ENCODE results near the gene AAK1. TPM values are rescaled to one million over a fixed set of nuclear protein-coding genes. Genes with fewer than 3 reads are reported as not detected.

Gene AAK1
- total and polyA plus RNA-seq, 10 of the 15 experiments (the other 5 are each of a cell fraction or from before 2014, with no cell fraction given), result 2.9 to 41.4 (median 17.5) TPM

GRCh38 chr2:69495861-69496260 is 147.7 kb downstream of the AAK1 start:
- Histone ChIP-seq H2AFZ (ENCODE audit: control insufficient read depth, low read depth, low read length) (no peak overlapping the region), H3K36me3 (ENCODE audit: control insufficient read depth in 2 of 2, insufficient read depth in 2 of 2, low read length in 1 of 2) (peaks cover 0 to 2% of the 10 kb centered on the region in 2 experiments; a peak in 2 of 4 replicates), H3K9ac (ENCODE audit: control insufficient read depth, insufficient read depth, low read length) (no peak overlapping the region), H3K79me2 (ENCODE audit: control insufficient read depth, insufficient read depth, low read length) (no peaks in the 10 kb centered on the region), H3K4me3 (no peak overlapping the region), H3K27ac (ENCODE audit: control insufficient read depth, insufficient read depth) (no peak overlapping the region), H3K4me2 (ENCODE audit: control insufficient read depth, insufficient read depth) (no peak overlapping the region), H3K27me3 (replicated peaks in 1 of 2; ENCODE audit: control insufficient read depth in 2 of 2, insufficient read depth in 2 of 2, low read length in 1 of 2) (no peaks in the 10 kb centered on the region), H3K9me3 (replicated peaks; ENCODE audit: control insufficient read depth, insufficient read depth, low read length) (no peaks in the 10 kb centered on the region), H4K20me1 (ENCODE audit: control insufficient read depth, insufficient read depth) (no peaks in the 10 kb centered on the region), H3K4me1 (ENCODE audit: control insufficient read depth, insufficient read depth, low read length) (peaks cover 8% of the 10 kb centered on the region)
- in situ Hi-C loops (cut with MboI), result no loop called here
- WGBS (ENCODE audit: insufficient coverage, insufficient replicate concordance, low lambda C conversion rate, missing lambda C conversion rate), result 69% methylated on average over 3 of the region's 3 CpGs
- SMC1A ChIA-PET (ENCODE audit: uncharacterized antibody, unreplicated experiment), result no interaction called here
- RAD21 ChIA-PET (ENCODE audit: unreplicated experiment), result no interaction called here
- no TSS peak for BruUV-seq (replicated peaks)
- POLR2A ChIA-PET, result no interaction called here
- CTCF ChIA-PET, result no interaction called here
- DNase-seq (ENCODE audit: low read depth, low spot score) (no peak), ATAC-seq (no peak), FAIRE-seq (no peak)
- intact Hi-C loops (cut with micrococcal nuclease; ENCODE audit: unreplicated experiment), result no loop called here
- TF ChIP-seq HDGF (IDR thresholded peaks at IDR 0.05), result no peak
- no peak for TF ChIP-seq BCLAF1 (IDR thresholded peaks at IDR 0.05)
- TF ChIP-seq HCFC1 (IDR thresholded peaks at IDR 0.05; ENCODE audit: low read length), result no peak
- no peak for TF ChIP-seq NFIC (IDR thresholded peaks at IDR 0.05; ENCODE audit: low read depth, low read length)

DNA sequence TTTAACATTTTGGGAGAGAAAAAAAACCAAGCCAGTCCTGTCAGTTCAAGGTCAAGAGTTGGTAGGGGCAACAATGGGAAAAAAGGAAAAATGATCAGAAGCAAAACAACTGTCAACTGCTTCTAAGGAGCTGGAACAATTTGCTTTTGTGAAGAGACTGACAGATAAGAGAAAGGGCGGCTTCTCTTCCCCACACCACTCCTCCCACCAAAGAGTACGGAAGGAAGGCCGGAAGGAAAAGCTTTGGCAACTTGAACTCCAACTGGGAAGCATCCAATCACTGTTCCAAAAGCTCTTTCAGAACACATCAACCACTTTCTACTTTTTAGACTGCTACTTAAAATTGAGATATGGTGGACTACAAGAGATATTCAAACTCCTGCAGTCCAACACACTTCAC is 148.5 kb downstream of the AAK1 start:
- no peak overlapping the region for H3K9ac ChIP-seq (ENCODE audit: control insufficient read depth, insufficient read depth, low read length)
- no peaks in the 10 kb centered on the region for H3K9me3 ChIP-seq (replicated peaks; ENCODE audit: control insufficient read depth, insufficient read depth, low read length)
- RAD21 ChIA-PET (ENCODE audit: unreplicated experiment), result no interaction called here
- H4K20me1 ChIP-seq (ENCODE audit: control insufficient read depth, insufficient read depth), result no peaks in the 10 kb centered on the region
- peaks cover 11% of the 10 kb centered on the region for H3K4me1 ChIP-seq (ENCODE audit: control insufficient read depth, insufficient read depth, low read length)
- WGBS (ENCODE audit: insufficient coverage, insufficient replicate concordance, low lambda C conversion rate, missing lambda C conversion rate), result 94% methylated on average over 3 of the region's 3 CpGs
- in situ Hi-C loops (cut with MboI) (no loop called here), intact Hi-C loops (cut with micrococcal nuclease; ENCODE audit: unreplicated experiment) (no loop called here)
- H3K27me3 ChIP-seq (replicated peaks in 1 of 2; ENCODE audit: control insufficient read depth in 2 of 2, insufficient read depth in 2 of 2, low read length in 1 of 2), result no peaks in the 10 kb centered on the region
- no peak overlapping the region for H3K4me3 ChIP-seq
- H3K27ac ChIP-seq (ENCODE audit: control insufficient read depth, insufficient read depth), result no peak overlapping the region
- H3K79me2 ChIP-seq (ENCODE audit: control insufficient read depth, insufficient read depth, low read length), result no peaks in the 10 kb centered on the region
- no peak overlapping the region for H3K4me2 ChIP-seq (ENCODE audit: control insufficient read depth, insufficient read depth)
- POLR2A ChIA-PET, result interaction anchor here (0.6 kb wide), 1 partner anchor 477 kb away, joined by 3 read pairs; no protein-coding TSS in a partner anchor
- H2AFZ ChIP-seq (ENCODE audit: control insufficient read depth, low read depth, low read length), result no peak overlapping the region
- SMC1A ChIA-PET (ENCODE audit: uncharacterized antibody, unreplicated experiment), result interaction anchor here (0.8 kb wide), 1 partner anchor 11 kb away, joined by 3 read pairs; no protein-coding TSS in a partner anchor
- CTCF ChIA-PET, result interaction anchor here (1.2 kb wide), 1 partner anchor 8 kb away, joined by 5 read pairs; no protein-coding TSS in a partner anchor
- FAIRE-seq, result no peak
- peaks cover 2% of the 10 kb centered on the region in 2 experiments; a peak in 2 of 4 replicates for H3K36me3 ChIP-seq (ENCODE audit: control insufficient read depth in 2 of 2, insufficient read depth in 2 of 2, low read length in 1 of 2)
- no peak for ATAC-seq
- no TSS peak for BruUV-seq (replicated peaks)
- no peak for DNase-seq (ENCODE audit: low read depth, low spot score)
- no peak for TF ChIP-seq FOS (IDR thresholded peaks at IDR 0.05; ENCODE audit: borderline replicate concordance, extremely low read depth, insufficient read length)
- no peak for TF ChIP-seq ATF7 (IDR thresholded peaks at IDR 0.05; ENCODE audit: low read depth)
- no peak for TF ChIP-seq MTA2 (IDR thresholded peaks at IDR 0.05; ENCODE audit: low read depth)
- TF ChIP-seq BCLAF1 (IDR thresholded peaks at IDR 0.05), result no peak
- TF ChIP-seq, protein P1, sequence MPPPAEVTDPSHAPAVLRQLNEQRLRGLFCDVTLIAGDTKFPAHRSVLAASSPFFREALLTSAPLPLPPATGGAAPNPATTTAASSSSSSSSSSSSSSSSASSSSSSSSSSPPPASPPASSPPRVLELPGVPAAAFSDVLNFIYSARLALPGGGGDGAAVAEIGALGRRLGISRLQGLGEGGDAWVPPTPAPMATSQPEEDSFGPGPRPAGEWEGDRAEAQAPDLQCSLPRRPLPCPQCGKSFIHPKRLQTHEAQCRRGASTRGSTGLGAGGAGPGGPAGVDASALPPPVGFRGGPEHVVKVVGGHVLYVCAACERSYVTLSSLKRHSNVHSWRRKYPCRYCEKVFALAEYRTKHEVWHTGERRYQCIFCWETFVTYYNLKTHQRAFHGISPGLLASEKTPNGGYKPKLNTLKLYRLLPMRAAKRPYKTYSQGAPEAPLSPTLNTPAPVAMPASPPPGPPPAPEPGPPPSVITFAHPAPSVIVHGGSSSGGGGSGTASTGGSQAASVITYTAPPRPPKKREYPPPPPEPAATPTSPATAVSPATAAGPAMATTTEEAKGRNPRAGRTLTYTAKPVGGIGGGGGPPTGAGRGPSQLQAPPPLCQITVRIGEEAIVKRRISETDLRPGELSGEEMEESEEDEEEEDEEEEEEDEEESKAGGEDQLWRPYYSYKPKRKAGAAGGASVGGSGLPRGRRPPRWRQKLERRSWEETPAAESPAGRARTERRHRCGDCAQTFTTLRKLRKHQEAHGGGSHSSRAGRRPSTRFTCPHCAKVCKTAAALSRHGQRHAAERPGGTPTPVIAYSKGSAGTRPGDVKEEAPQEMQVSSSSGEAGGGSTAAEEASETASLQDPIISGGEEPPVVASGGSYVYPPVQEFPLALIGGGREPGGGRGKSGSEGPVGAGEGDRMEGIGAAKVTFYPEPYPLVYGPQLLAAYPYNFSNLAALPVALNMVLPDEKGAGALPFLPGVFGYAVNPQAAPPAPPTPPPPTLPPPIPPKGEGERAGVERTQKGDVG (CRISPR knock-in tag; IDR thresholded peaks at IDR 0.05), result no peak
- TF ChIP-seq RUNX3 (IDR thresholded peaks at IDR 0.05; ENCODE audit: low read length), result no peak

All from GM12878 (cell line).